GM19239 (cell line): Measurements from ENCODE around the gene BCAS3.
"Not testable (repeated sequence)": the region's sequence is repeated elsewhere in the genome, so short reads cannot be mapped to it uniquely, and the experiment has no call there.

ENCODE experiments used
- DNase-seq: peaks from one replicate; pipeline ENCODE4 v3.0.0; 2011; ENCODE audit warnings: low spot score; ENCODE audit not compliant: insufficient read length
- FAIRE-seq: peaks from 2 replicates; lab custom pipeline; 2011; peaks lifted over from hg19 to GRCh38; lab: Jason Lieb, UNC

Gene BCAS3

DNA sequence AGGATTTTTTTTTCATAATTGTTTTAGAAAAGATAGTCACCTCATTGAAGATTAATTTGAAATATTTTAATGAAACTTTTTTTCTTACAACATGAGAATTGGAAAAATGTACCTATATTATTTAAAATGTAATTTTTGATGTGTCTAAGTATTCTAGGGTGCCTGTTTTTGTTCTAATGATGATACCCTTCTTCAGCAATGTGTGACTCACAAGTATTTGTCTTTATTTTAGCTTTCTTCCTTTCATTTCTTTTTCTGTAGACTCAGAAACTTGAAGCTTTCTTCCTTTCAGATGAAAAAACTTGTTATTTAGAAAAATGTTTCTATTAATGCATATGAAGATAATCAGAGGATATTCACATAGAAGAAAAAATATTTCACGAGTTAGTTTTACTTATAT is 231.8 kb downstream of the BCAS3 start:
- DNase-seq, result no peak
- no peak for FAIRE-seq

DNA sequence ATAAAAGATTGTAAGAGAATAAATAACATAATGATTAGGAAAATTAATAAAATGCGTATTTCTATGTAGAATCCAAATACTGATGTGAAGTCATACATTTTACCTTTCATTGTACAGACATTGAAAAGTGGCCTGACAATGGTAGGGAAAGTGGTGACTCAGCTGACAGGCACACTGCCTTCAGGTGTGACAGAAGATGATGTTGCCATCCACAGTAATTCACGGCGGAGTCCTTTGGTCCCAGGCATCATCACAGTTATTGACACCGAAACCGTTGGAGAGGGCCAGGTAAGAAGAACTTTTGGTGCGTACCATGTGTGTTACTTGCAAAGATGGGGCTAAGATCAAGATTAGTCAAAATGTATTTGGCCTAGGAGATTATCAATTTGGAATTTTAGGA is 232.8 kb downstream of the BCAS3 start:
- FAIRE-seq (no peak), DNase-seq (no peak)

DNA sequence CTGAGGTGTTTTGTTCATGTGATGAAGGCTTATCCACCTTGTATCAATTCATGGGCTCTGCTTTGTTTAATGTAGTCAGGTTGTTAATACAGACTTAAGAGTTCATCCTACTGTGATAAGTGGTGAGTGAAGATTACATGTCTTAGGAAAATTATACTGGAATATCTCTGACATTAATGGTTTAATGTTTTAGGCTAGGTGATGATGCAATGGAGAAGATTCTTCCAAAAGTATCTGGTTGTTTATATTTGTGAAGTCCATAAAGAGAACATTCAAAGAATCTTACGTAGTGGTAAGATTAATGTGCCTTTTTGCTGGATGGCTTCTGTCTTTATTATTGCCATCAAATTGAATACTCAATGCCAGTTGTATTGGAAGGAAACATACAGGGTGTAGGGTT is 236.4 kb downstream of the BCAS3 start:
- DNase-seq (no peak), FAIRE-seq (no peak)

DNA sequence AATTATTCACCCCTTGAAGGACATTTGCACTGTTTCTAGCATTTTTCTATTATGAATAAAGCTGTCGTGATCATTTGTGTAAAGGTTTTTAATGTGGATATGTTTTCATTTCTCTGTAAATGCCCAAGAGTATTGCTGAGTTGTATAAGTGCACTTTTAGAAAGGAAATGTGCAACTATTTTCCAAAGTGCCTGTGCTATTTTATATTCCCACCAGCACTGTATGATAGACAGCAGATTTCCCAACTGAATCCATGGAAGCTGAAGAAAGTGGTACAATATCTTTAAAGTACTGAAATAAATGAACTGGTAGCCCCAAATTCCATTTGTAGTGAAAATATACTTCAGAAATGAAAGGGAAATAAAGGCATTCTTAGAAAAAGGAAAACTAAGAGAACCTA is 238.4 kb downstream of the BCAS3 start:
- FAIRE-seq (no peak), DNase-seq (no peak)

DNA sequence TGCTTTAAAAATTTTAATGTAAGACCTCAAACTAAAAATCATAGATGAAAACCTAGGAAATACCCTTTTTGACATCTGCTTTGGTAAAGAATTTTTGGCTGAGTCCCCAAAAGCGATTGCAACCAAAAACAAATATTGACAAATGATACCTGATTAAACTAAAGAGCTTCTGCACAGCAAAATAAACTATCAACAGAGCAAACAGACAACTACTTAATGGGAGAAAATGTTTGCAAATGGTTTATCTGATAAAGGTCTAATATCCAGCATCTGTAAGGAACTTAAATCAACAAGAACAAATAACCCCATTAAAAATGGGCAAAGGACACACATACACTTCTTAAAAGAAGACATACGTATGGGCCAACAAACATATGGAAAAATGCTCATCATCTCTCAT is 242.5 kb downstream of the BCAS3 start:
- no peak for FAIRE-seq
- DNase-seq, result no peak

DNA sequence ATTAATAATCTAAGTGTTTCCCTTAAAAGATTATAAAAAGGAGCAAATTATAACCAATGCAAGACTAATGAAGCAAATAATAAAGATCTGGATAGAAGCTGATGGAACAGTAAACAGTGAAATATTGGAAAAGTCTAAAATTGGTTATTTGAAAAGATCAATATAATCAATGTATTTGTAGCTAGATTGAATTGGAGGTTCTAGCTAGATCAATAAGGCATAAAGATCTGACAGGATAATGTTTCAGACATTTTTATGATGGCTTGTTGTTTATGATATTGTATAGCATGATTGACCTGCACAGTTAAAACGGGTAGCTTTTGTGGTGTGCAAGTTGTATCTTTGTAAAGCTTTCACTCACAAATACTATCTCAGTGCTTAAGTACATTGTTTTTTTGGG is 245.3 kb downstream of the BCAS3 start:
- DNase-seq, result no peak
- FAIRE-seq, result no peak

DNA sequence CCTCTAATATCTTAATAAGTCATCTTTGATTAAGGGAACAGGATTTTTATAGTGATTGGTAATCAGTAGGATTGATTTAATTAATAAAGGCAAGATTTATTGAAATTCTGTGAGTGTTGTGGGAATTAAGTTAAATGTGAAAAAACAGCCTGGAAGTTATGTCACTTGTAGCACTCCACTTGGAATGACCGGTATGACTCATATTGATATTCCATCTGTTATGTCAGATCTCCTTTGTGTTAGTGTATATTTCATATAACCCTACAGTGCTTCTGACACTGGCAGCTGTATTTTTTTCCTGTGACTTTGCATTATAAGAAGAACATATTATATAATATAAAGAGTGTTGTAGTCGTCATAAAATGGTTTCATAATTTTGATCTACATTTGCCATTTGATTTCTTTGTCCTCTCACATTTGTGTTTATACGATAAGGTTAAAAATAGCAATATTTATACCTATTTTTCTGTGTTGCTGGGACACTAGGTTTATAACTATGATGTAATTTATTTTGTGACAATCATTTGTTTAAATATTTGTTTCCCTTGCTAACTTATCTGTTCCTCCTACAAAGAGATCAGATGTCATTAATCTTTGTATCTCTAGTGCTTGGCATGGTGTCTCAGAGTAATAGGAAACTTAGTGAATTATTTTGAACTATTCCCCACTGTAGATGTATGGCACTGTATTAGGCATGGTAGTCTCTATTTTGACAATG is 249.0 kb downstream of the BCAS3 start:
- FAIRE-seq, result no peak
- DNase-seq, result no peak

DNA sequence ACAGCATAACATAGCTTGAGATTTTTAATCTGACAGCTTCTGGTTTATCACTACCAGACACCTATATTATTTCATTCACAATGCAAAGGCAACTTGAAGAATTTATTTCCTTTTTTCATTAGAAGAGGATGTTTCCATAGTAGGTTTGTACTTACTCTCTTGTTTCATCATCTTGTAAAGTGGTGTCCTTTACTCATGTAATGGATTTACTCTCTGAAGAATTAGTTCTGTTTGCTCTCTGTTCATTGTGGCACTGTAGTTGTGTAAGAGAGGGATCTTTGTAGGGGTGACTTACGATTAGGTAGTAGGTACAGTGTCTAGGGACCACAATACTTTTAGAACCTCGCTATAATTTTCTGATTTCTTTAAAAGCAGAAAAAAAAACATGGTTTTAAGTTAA is 256.1 kb downstream of the BCAS3 start:
- DNase-seq, result no peak
- FAIRE-seq, result no peak

DNA sequence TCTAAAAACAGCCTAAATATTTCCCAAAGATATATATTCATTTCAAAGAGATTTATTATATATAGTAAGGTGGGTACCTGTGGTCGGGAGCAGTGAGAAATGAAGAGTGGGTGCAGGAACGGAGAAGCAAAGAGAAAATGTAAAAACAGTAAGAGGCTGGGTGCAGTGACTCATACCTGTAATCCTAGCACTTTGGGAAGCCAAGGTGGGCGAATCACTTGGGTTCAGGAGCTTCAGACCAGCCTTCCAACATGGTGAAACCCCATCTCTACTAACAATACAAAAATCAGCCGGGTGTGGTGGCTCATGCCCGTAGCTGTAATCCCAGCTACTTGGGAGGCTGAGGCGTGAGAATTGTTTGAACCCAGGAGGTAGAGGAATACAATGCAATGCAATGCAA is 257.1 kb downstream of the BCAS3 start:
- no peak for DNase-seq
- FAIRE-seq, result no peak

DNA sequence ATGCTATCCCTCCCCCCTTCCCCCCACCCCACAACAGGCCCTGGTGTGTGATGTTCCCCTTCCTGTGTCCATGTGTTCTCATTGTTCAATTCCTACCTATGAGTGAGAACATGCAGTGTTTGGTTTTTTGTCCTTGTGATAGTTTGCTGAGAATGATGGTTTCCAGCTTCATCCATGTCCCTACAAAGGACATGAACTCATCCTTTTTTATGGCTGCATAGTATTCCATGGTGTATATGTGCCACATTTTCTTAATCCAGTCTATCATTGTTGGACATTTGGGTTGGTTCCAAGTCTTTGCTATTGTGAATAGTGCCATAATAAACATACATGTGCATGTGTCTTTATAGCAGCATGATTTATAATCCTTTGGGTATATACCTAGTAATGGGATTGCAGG is 258.3 kb downstream of the BCAS3 start:
- not testable (repeated sequence) for FAIRE-seq, DNase-seq

DNA sequence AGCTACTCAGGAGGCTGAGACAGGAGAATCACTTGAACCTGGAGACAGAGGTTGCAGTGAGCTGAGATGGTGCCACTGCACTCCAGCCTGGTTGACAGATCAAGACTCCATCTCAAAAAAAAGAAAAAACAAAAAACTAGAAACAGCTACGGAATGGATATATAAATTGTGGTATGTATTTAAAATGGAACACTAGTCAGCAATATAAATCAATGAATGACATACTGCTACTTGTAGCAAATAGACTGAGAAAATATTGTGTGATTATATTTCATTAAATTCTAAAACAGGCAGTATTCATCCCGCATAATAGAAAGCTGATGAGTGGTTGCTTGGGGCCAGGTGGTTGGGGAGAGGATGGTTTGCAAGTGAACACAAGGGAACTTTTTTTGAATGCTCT is 261.7 kb downstream of the BCAS3 start:
- no peak for FAIRE-seq
- DNase-seq, result no peak

DNA sequence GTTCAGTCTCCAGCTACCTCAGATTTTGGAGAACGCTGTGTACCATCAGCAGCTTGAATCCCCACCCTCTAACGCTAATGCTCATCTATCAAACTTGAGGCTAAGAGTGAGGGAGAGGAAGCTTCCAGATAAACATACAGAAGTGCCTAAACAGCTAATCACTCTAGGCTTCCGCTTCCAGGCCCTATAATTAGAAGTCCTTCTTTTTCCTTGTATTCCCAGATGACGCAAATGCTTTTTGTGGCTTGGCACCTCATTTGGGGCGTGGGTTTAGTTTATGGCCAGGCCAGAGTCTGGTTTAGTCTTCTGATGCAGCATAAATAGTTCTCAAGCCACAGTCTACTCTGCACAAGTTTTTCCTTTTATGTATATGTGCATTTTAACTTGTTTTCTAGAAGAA is 263.4 kb downstream of the BCAS3 start:
- DNase-seq (no peak), FAIRE-seq (no peak)

DNA sequence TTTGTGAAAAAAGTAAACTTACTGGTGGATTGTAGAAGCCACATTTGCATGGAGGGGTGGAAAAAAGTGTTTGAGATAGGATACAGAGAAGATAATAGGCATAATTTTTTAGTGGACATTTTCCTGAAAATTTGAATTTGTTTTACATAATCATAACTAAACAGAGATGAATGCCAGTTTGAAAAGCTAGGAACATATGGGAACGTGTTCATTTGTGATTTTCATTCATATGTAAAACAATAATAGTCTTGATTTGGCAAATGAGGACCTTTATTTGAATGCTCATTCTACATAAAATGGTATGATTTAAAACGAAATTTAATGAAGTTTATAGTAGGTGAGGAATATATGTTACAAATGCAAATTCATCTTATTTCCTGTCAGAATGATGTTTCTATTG is 263.9 kb downstream of the BCAS3 start:
- DNase-seq (no peak), FAIRE-seq (no peak)

DNA sequence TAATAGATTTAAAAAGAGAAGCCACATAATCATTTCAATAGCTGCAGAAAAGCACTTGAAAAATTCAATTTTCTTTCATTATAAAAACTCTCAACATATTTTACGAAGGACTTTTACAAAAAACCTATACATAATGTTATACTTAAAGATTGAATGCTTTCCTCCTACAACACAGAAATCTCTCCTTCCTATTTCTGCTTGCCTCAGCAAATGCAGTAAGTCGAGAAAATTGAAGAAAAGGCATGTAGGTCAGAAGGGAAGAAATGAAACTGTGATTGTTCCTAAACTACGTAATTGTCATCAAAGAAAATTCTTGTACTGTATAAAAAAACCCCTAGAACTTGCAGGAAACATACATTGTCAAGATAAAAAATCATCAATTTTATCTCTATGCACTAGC is 267.1 kb downstream of the BCAS3 start:
- FAIRE-seq (no peak), DNase-seq (no peak)

DNA sequence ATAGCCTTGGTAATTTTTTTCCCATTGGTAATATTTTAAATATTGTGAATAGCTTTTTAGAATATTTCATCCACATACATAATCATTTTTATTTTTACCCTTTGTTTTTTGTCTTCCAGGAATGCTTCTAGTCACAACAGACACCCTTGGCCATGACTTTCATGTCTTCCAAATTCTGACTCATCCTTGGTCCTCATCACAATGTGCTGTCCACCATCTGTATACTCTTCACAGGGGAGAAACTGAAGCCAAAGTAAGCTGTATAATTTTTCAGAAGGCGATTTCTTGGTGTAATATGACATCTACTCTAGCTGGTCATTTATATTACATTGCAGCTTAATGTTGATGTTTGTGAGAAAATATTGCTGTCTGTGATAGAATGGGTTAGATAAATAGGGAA is 269.4 kb downstream of the BCAS3 start:
- no peak for FAIRE-seq
- DNase-seq, result no peak

DNA sequence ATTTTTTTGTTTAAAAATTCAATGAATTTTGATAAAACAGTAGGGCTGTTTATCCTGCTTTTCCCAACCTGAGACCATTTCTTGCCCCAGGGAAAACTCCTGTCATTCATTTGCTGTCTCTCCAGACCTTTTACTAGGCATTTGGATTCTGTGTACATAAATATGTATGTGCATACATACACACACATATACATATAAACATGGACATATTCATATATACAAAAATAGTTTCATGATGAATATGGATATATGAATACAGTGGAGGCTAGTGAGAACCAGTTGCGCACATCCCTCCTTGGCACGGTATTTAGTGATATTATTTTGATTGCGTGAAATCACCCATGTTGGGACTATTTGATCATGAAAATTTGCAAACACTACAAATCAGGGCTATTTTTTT is 269.9 kb downstream of the BCAS3 start:
- DNase-seq (no peak), FAIRE-seq (no peak)

DNA sequence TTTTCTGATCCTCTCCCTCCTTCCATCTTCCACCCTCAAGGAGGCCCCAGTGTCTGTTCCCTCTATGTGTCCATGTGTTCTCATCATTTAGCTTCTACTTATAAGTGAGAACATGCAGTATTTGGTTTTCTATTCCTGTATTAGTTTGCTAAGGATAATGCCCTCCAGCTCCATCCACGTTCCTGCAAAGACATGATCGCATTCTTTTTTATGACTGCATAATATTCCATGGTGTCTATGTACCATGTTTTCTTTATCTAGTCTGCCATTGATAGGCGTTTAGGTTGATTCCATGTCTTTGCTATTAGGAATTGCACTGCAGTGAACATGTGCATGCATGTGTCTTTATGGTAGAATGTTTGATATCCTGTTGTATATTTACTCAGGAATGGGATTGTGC is 275.1 kb downstream of the BCAS3 start:
- FAIRE-seq, result no peak
- no peak for DNase-seq

DNA sequence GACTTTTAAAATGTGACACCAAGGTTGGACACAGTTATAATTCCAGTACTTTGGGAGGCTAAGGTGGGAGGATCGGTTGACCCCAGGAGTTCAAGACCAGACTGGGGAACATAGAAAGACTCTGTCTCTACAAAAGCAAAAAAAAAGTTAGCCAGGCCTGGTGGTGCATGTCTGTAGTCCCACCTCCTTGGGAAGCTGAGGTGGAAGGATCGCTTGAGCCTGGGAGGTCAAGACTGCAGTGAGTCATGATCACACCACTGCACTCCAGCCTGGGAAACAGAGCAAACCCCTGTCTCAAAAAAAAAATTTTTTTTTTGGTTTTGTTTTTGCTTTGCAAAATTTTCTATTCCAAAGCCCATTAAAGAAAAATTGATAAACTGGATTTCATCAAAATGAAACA is 281.4 kb downstream of the BCAS3 start:
- FAIRE-seq, result no peak
- no peak for DNase-seq

DNA sequence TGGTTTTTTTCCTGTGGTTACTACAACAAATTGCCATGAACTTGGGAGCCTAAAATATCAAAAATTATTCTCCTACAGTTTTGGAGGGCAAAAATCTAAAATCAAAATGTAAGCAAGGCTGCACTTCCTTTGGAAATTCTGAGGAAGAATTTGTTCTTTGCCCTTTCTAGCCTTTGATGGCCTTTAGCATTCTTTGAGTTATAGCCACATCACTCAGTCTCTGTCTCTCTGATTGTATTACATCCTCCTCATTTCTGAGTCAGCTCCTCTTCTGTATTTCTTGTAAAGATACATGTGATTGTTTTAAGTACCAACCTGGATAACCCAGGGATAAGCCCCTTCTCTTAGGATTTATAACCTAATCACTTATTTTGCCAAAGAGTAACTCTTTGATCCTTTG is 282.0 kb downstream of the BCAS3 start:
- no peak for FAIRE-seq
- DNase-seq, result no peak

DNA sequence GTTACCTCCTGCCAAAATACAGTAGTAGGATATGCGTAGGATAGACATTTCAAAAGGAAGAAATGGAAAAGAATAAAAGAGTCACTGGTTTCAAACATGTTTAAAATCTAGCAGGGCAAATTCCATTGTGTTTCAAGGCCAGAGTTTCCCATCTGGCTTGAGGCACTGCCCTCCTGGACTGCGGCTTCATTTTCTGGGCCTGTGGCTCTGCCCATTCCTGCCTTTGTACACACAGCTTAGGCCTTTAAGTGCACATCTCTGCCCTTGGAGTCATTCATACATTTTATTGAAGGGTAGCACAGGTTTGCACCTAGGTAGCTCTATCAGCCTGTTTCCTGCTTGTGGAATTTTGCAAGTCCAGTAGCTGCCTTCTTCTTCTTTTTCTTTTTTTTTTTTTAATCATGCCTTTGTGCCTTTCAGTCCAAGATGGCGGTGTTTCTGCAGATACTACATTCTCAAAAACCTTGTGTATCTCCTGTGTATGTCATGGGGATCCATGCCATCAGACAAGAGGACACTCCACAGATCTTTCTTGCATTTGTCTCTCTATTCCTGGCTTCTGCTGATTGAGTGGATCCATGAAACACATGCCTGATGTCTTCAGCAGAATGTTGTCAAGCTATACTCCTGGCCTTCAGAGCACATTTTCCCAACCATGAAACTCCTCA is 282.9 kb downstream of the BCAS3 start:
- FAIRE-seq (no peak), DNase-seq (no peak)

DNA sequence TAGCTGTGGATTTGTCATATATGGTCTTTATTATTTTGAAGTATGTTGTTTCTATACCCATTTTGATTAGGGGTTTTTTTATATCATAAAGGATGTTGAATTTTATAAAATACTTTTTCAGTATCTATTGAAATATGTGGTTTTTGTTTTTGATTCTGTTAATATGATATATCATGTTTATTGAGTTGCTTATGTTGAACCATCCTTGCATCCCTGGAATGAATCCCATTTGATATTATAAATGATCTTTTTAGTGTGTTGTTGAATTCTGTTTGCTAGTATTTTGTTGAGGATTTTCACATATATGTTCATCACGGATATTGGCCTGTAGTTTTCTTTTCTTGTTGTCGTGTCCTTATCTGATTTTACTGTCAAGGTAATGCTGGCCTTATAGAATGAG is 286.5 kb downstream of the BCAS3 start:
- FAIRE-seq (no peak), DNase-seq (no peak)

DNA sequence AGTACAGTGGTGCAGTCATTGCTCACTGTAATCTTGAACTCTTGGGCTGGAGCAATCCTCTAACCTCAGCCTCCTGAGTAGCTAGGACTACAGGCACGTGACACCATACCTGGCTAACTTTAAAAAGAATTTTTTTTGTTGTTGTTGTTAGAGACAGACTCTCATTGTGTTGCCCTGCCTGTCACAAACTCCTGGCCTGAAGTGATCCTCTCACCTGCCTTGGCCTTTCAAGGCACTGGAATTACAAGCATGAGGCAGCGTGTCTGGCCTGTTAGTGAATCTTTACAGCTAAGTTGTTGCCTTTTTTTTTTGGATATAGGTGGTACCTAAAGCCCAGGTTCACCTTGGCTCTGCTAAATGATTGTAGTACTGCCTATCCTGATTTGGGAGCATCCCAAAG is 290.6 kb downstream of the BCAS3 start:
- no peak for FAIRE-seq

More for the DNA sequence above, 290.6 kb downstream of the BCAS3 start:
- DNase-seq, result no peak
